ENCODE results near the gene ZDHHC8.

ZDHHC8 gene

DNA sequence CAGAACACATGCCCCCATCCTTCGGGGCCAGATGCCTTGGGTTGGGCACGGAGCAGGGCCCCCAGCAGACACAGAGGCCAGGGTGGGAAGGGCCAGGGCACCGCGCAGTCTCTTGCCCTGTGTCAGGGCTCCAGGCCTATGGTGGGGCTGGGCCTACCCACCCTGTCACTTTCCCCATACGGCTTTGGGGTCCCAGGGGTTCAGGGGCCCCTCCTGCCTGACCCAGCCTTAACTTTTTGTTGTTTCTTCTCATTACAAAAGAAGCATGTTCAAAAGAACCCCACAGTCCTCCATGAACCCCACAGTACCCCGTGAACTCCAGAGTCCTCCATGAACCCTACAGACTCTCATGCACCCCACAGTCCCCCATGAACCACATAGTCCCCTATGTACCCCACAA, 52.2 kb downstream of the ZDHHC8 start:
- TF ChIP-seq POLR2A (IDR thresholded peaks at IDR 0.05; ENCODE audit: low read depth, low read length) (no peak), TAF1 (IDR thresholded peaks at IDR 0.05; ENCODE audit: borderline replicate concordance, low read depth, low read length) (no peak), POLR2AphosphoS5 (IDR thresholded peaks at IDR 0.05; ENCODE audit: low read depth, low read length) (no peak)
- no peak for DNase-seq (ENCODE audit: insufficient read length)
- FAIRE-seq = no peak

DNA sequence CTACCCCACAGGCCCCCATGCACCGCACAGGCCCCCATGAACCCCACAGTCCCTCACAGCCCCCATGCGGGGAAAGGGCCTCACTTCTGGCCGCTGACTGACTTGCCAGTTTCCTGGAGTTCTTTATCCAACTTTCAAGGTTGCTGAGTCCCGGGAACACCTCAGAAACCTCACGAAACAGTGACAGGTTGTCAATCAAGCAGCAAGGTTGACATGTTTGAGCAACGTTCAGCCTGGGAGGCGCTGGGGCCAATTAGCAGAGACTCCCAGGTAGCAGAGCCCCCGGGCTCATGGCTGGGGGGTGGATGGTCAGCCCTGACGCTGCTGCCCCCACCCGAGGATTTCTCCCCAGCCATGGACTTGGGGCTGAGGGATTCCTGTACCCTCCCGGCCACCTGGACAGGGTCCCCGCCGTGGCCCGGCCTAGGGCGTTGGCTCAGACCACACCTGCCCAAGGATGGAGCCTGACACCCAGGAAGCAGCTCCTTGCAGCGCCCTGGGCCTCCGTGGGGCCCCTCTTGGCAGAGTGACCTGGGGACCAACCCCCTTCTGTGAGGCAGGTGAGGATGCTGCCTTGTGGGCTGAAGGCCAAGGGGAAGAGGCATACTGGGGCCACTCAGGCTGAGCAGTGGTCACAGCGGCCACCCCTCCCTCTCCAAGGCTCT, 53.0 kb downstream of the ZDHHC8 start:
- DNase-seq (ENCODE audit: insufficient read length) = no peak
- no peak for TF ChIP-seq POLR2AphosphoS5 (IDR thresholded peaks at IDR 0.05; ENCODE audit: low read depth, low read length)
- TF ChIP-seq TAF1 (IDR thresholded peaks at IDR 0.05; ENCODE audit: borderline replicate concordance, low read depth, low read length) = no peak
- TF ChIP-seq POLR2A (IDR thresholded peaks at IDR 0.05; ENCODE audit: low read depth, low read length) = no peak
- FAIRE-seq = no peak

DNA sequence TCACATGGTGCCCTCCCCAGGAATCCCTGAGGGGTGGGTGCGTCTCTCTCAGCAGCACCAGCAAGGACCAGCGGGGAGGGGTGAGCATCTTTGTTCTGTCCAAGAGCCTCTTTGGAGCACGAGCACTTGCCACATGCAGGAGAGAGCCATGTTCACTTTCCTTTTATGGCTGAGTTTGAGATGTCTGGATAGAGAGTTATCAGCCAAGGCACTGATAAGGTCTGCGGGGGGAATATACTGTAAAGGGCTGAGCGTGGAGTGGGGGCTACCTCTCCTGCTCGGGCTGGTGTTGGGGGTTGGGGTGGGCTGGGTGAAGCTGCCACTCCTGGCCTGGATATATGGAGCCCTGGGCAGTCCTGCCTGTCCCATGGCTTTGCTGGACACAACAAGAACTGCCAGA, 54.1 kb downstream of the ZDHHC8 start:
- TF ChIP-seq TAF1 (IDR thresholded peaks at IDR 0.05; ENCODE audit: borderline replicate concordance, low read depth, low read length) (no peak), POLR2A (IDR thresholded peaks at IDR 0.05; ENCODE audit: low read depth, low read length) (no peak), POLR2AphosphoS5 (IDR thresholded peaks at IDR 0.05; ENCODE audit: low read depth, low read length) (no peak)
- DNase-seq (ENCODE audit: insufficient read length) = no peak
- no peak for FAIRE-seq

DNA sequence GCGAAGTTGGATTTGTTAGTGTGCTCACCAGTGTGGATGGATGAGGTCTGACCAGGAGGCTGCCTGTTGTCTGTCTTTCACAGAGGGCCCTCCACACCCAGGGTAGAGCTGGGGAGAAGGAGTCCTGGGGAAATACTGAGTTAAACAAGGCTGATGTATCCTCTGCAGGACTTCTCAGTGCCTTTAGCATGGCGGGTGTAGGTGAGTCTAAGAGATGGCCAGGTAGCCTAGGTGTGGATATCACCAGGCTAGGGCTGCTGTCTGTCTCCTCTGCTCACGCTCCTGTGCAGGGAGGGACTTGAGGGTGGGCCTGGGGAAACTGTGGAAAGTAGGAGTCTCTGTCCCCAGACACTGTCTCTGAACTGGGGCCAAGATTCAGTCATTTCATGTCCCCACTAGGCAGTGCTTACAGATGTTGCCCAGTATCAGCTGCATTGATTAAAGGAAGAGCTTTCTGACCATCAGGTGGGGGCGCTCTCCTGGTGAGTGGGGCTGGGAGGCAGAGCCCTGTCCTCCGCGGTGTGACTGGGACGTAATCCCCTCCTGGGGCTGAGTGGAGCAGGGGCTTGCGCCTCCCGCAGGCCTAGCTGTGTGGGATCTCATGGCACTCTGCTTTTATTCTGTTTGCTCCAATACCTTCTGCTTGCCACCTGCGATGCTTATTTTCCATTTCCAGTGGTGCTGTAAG, 54.7 kb downstream of the ZDHHC8 start:
- DNase-seq (ENCODE audit: insufficient read length) (no peak), FAIRE-seq (no peak)
- TF ChIP-seq POLR2A (IDR thresholded peaks at IDR 0.05; ENCODE audit: low read depth, low read length) (no peak), POLR2AphosphoS5 (IDR thresholded peaks at IDR 0.05; ENCODE audit: low read depth, low read length) (no peak), TAF1 (IDR thresholded peaks at IDR 0.05; ENCODE audit: borderline replicate concordance, low read depth, low read length) (no peak)

DNA sequence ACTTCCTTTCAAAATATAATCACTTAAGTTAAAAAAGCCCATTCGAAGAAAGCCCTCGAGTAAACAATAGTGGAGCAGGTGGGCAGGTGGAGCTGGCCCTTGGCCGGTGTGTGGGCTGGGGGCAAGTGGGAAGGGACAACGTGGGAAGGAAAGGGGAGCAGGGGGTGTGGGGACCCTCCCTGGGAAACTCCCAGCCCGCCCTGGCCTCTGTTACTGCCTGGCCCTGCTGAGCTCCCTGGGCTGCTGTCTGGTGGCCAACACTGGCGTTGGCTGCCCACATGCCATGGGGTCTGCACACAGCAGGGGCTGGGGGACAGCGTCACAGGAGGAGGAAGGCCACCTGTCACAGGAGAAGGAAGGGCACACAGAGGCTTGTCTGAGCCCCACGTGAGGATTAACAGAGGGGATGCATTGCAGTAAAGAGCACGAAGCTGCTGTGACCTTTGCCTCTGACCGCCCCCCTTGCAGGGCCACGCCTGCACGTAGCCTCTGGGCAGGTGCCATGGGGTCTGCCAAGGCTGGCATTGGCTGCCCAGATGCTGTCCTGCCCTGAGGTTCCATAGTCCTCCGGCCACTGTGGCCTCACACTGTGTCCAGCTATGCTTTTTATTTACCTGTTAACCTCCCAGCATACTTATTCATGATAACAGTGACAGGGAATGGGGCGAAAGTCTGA, 55.4 kb downstream of the ZDHHC8 start:
- TF ChIP-seq POLR2AphosphoS5 (IDR thresholded peaks at IDR 0.05; ENCODE audit: low read depth, low read length) = no peak
- no peak for TF ChIP-seq TAF1 (IDR thresholded peaks at IDR 0.05; ENCODE audit: borderline replicate concordance, low read depth, low read length)
- no peak for TF ChIP-seq POLR2A (IDR thresholded peaks at IDR 0.05; ENCODE audit: low read depth, low read length)
- FAIRE-seq (no peak), DNase-seq (ENCODE audit: insufficient read length) (no peak)

DNA sequence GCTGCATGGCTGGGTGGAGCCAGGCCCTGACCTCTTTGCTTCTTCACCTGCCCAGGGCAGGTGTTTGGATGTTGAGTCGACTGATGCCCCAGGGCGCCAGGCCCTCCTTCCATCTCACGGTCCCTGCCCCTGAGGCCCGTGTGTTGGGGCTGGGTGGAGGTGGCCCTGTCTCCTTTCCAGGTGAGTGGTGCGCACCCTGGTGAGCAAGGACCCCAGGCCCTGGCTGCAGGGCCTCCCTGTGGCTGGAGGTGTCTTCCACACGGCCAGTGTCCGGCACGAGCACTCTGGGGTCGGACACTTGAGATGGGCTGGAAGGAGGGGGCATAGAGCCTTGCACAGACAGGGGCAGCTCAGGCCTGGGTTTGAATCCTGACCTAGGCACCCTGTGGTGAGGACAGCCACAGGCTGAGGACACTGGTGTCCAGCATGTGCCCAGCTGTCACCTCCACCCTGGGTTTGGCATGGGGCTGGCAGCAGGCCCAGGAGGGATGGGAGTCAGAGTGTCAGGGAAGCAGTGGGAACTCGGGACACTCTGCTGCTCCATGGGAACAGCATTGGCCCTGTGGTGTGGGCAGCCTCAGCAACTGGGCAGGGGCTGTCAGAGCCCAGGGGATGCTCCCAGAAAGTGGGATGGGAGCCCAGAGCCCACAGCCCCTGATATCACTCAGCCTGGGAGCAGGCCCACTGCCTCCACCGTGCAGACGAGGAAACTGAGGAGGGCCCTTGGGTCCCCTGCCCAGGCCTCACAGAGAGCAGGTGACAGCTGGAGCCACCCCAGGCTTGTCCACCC, 56.4 kb downstream of the ZDHHC8 start:
- FAIRE-seq = no peak
- no peak for DNase-seq (ENCODE audit: insufficient read length)
- TF ChIP-seq TAF1 (IDR thresholded peaks at IDR 0.05; ENCODE audit: borderline replicate concordance, low read depth, low read length) = no peak
- TF ChIP-seq POLR2AphosphoS5 (IDR thresholded peaks at IDR 0.05; ENCODE audit: low read depth, low read length) = no peak
- no peak for TF ChIP-seq POLR2A (IDR thresholded peaks at IDR 0.05; ENCODE audit: low read depth, low read length)

DNA sequence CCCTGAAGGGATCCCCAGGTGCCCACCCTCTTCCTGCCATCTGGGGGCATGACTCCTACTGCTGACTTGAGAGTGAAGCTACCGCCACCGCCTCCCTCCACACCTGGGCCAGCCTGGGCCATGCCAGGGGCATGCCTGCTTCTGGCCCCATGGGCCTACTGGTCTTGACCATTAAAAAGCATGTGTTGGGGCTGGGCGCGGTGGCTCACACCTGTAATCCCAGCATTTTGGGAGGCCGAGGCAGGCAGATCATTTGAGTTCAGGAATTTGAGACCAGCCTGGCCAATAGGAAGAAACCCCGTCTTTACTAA, 56.9 kb downstream of the ZDHHC8 start:
- TF ChIP-seq POLR2AphosphoS5 (IDR thresholded peaks at IDR 0.05; ENCODE audit: low read depth, low read length) (no peak), TAF1 (IDR thresholded peaks at IDR 0.05; ENCODE audit: borderline replicate concordance, low read depth, low read length) (no peak), POLR2A (IDR thresholded peaks at IDR 0.05; ENCODE audit: low read depth, low read length) (no peak)
- no peak for FAIRE-seq

DNA sequence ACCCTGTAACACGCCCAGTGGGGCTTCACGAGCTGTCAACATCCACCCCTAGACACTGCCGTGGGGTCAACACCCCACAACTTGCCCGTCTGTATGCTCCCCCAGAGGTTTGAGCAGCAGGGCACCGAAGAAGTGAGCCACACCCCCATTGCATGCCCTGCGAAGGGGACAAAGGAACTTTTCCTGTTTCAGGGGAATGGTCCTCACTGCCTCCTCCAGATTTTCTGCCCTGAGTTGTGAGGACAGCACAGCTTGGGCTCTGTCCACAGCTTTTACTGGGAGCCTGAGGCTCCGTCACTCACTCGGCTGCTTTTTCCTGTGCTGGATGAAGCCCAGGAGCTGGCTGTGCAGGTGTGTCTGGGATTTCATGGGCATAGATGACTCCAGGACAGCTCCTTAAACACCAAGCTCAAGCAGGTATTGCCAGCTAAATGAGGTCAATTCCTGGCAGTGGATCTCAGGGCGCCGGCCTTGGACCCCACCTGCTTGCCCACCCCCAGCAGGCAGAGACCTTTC, 59.5 kb downstream of the ZDHHC8 start:
- no peak for FAIRE-seq
- no peak for DNase-seq (ENCODE audit: insufficient read length)
- no peak for TF ChIP-seq TAF1 (IDR thresholded peaks at IDR 0.05; ENCODE audit: borderline replicate concordance, low read depth, low read length)
- TF ChIP-seq POLR2AphosphoS5 (IDR thresholded peaks at IDR 0.05; ENCODE audit: low read depth, low read length) = no peak
- TF ChIP-seq POLR2A (IDR thresholded peaks at IDR 0.05; ENCODE audit: low read depth, low read length) = no peak

More for the DNA sequence above, 56.9 kb downstream of the ZDHHC8 start:
- no peak for DNase-seq (ENCODE audit: insufficient read length)

DNA sequence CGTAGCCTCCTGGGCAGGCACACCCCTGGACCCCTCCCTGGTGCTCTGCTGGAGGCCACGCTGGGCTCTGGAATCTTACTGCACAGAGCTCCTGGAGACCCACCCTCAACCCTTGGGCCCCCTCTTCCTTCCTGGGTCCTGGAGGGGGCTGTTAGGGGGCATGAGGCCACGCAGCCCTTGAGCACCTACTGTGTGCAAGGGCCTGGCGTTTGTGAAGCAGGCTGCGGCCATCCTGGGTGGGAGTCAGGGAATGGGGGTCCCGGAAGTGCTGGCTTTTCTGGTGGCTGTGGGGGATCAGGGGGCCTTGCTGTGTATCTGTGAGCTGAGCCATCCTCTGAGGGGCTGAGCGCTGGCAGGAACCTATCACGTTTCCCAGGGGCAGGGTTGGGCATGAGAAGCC, 60.2 kb downstream of the ZDHHC8 start:
- TF ChIP-seq POLR2A (IDR thresholded peaks at IDR 0.05; ENCODE audit: low read depth, low read length) (no peak), POLR2AphosphoS5 (IDR thresholded peaks at IDR 0.05; ENCODE audit: low read depth, low read length) (no peak)
- FAIRE-seq = no peak

DNA sequence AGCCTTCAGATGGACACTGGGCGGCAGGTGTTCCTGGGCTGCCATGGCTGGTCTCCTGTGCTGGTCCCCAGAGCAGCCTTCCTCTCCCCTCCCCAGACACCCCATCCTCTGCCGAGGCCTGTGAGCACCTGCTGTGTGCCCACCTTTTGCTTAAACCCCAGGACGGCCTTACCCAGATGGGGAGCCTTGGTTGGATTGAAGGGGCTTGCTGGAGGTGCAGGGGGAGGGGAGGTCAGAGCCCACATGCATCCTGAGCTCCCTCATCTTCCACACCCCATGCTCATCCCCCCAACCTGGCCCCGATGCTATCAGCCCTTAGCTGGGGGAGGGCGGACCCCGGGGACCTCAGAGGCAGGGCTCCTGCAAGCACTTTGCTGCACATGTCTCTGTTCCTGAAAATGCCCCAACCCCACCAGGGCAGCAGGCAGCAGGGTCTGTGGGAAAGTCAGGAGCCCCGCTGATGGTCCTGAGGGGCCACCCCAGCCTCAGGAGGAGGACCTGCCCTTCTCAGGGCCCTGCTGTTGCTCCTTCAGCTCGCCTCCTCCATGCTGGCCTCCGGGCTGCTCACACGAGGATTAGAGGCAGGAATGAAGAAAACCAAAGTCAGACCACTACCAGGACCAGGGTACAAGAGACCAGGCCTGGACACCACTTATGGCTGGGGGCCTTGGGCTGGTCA, 60.8 kb downstream of the ZDHHC8 start:
- no peak for FAIRE-seq
- TF ChIP-seq POLR2A (IDR thresholded peaks at IDR 0.05; ENCODE audit: low read depth, low read length) = no peak
- TF ChIP-seq TAF1 (IDR thresholded peaks at IDR 0.05; ENCODE audit: borderline replicate concordance, low read depth, low read length) = no peak
- TF ChIP-seq POLR2AphosphoS5 (IDR thresholded peaks at IDR 0.05; ENCODE audit: low read depth, low read length) = no peak
- no peak for DNase-seq (ENCODE audit: insufficient read length)

More for the DNA sequence above, 60.2 kb downstream of the ZDHHC8 start:
- no peak for DNase-seq (ENCODE audit: insufficient read length)
